Cardiac fibroblast (primary cell): ENCODE measurements around the gene CST4.

ENCODE experiments used
- DNase-seq, 2 donors: peaks; one replicate each; pipeline versions ENCODE4 v3.0.0 to v3.0.0-alpha.2; 2010; ENCODE audit warnings: low read depth in 2 of 2
- H3K4me3 ChIP-seq, 2 donors: replicated peaks in 1 of 2; 1 replicate in 1 of 2; 2 replicates in 1 of 2; pipeline ENCODE4 v1.5.1; 2011; ENCODE audit warnings: low read depth in 2 of 2, low read length in 2 of 2, mild to moderate bottlenecking in 2 of 2, moderate library complexity in 1 of 2
- TF ChIP-seq, protein P1 (sequence below): IDR thresholded peaks from one replicate; pipeline ENCODE4 v1.5.1; 2011; ENCODE audit warnings: low read depth, mild to moderate bottlenecking, low read length, inconsistent platforms

CST4 gene

GRCh38 chr20:23640671-23641667 lies 47.9 kb downstream of the CST4 start:
- TF ChIP-seq, protein P1, sequence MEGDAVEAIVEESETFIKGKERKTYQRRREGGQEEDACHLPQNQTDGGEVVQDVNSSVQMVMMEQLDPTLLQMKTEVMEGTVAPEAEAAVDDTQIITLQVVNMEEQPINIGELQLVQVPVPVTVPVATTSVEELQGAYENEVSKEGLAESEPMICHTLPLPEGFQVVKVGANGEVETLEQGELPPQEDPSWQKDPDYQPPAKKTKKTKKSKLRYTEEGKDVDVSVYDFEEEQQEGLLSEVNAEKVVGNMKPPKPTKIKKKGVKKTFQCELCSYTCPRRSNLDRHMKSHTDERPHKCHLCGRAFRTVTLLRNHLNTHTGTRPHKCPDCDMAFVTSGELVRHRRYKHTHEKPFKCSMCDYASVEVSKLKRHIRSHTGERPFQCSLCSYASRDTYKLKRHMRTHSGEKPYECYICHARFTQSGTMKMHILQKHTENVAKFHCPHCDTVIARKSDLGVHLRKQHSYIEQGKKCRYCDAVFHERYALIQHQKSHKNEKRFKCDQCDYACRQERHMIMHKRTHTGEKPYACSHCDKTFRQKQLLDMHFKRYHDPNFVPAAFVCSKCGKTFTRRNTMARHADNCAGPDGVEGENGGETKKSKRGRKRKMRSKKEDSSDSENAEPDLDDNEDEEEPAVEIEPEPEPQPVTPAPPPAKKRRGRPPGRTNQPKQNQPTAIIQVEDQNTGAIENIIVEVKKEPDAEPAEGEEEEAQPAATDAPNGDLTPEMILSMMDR, result no peak
- no peak for DNase-seq

GRCh38 chr20:23640018-23640601 lies 48.7 kb downstream of the CST4 start:
- TF ChIP-seq, protein P1, result no peak
- no peak overlapping the region for H3K4me3 ChIP-seq
- no peak for DNase-seq

More at GRCh38 chr20:23640671-23641667, 47.9 kb downstream of the CST4 start:
- no peak overlapping the region for H3K4me3 ChIP-seq

DNA sequence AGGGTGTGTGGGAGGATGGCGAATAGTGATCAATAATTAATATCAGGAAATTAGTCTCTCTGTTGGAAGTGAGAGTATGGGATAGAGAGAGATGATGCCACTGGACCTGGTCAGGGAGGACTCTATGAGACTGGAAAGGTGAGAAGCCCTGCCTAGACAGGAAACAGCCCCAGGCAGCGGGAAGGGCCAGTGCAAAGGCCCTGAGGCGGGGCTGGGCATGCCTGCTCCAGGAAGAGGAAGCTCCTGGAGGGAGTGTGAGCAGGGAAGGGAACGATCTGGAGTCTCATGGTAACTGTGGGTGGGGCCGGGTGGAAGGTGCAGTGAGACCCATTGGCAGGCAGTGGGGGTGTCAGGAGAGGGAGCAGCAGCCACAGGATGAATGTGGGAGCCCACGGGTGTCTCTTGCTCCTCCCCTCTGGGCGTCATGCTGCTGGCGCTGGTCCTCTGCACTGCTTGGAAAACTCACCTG lies 49.3 kb downstream of the CST4 start:
- no peak for DNase-seq
- H3K4me3 ChIP-seq, result no peak overlapping the region
- TF ChIP-seq, protein P1, result no peak

DNA sequence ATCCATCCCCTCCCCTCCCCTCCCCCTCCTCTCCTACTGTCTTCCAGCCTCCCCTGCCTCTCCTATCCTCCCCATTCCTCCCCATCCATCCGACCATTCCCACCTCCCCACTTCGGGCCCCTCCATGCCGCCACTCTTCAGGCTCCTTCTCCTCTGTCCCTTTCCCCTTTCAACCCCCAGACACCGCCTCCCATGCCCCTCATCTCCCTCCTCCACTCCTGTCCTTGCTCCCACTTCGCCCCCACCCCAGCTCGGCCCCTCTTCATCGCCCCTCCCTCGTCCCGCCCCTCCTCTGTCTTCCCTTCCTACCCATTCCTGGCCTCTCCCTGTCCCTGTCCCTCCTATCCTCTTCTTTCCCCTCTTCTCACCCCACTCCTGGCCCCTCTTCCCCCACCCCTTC lies 50.5 kb downstream of the CST4 start:
- TF ChIP-seq, protein P1, result no peak
- DNase-seq, result no peak
- H3K4me3 ChIP-seq, result no peak overlapping the region

- peak; percentile 85 to 92 for DNase-seq
- TF ChIP-seq, protein P1, result no peak
- peak within 1 kb of the TSS; percentile 75 to 81 for H3K4me3 ChIP-seq
Measured at GRCh38 chr20:23637282-23638221, 51.3 kb downstream of the CST4 start, which contains the start of gene CST3. TSS of gene CST3 (minus strand) at chr20:23637955. CDS start at chr20:23637862, 93 bp downstream.

DNA sequence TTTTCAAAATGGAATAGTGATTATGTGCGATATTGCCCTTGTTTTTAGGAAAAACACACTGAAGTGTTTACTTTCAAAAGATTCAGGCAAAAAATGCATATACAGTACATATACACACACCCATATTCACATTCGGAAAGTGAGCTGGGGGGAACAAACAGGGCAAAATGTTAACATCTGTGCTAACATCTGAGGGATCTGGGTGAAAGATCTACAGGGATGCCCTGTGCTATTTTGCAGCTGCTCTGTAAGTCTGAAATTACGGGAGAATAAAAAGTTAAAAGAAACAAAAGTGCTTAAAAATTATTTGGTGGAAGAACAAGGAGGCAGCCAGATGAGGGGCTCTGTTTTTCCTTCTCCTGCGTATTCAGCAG lies 51.9 kb downstream of the CST4 start:
- H3K4me3 ChIP-seq, result peak overlapping the region; percentile 75 to 81
- peak in 1 of 2 donors; percentile 10 for DNase-seq
- TF ChIP-seq, protein P1, result no peak
